Measurements from ENCODE around the gene ASH1L.
"Not testable (repeated sequence)": the region's sequence is repeated elsewhere in the genome, so short reads cannot be mapped to it uniquely, and the experiment has no call there.

The ASH1L gene

DNA sequence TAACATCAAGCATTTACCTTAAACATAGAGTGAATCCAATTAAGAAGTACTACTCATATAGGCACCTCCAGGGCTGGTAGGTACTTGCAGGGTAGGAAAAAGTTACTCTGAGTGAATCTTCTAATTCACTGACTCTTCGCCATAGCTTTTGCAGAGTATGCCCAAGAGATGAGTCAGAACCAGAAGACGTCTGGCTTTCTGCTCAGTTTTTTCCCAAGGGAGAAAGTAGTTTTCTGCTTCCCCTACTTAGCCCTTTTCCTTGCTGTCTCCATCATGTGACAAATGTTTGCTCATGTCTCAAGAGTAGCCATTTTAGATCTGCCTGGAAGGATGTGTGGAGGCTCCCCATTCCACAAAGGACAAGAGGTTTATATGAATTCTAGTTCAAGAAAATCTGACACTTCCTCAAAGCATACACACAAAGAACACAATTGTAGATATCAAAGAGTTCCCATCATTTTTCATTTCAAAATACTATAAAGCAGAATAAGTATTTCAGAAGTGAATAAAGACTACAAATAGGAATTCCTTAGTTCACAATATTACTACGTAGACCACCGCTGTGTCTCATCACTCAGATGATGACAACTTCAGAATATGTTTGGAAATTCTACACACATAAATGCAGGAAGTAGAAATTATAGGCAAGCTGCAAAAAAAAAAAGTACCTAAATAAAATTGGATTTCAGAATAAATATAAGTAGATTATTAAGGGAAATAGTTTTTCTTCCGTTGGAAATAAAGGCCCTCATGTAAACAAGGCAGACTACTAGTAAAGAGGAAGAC lies 98.5 kb downstream of the ASH1L start:
- no peaks in the 10 kb centered on the region for H3K27me3 Mint-ChIP-seq
- no peak overlapping the region for H3K4me3 Mint-ChIP-seq
- H3K36me3 Mint-ChIP-seq (ENCODE audit: low read depth), result peaks cover 19% of the 10 kb centered on the region
- H3K9me3 Mint-ChIP-seq, result no peaks in the 10 kb centered on the region
- peak overlapping the region; percentile 35 for H3K27ac Mint-ChIP-seq
- peaks cover 49% of the 10 kb centered on the region for H3K4me1 Mint-ChIP-seq
- no peak for DNase-seq
- ATAC-seq, result peak; percentile 83

DNA sequence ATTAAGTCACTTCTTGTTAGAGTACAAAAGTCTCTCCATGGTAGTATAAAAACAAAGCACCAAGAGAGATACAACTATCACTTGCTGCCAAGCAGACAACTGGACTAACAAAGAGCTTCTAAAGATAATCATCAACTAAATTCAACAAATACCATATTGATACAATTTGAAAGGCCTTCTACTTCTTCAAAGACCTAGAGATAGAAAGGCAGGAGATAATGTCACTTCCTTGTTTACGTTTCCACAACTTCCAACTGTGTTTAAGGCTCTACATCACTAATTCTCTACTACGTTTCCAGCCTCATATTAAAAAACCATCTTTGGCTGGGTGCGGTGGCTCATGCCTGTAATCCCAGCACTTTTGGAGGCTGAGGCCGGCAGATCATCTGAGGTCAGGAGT lies 104.5 kb downstream of the ASH1L start:
- H3K36me3 Mint-ChIP-seq (ENCODE audit: low read depth), result peaks cover 31% of the 10 kb centered on the region
- DNase-seq (no peak), ATAC-seq (no peak)
- no peaks in the 10 kb centered on the region for H3K27me3 Mint-ChIP-seq
- H3K9me3 Mint-ChIP-seq, result no peaks in the 10 kb centered on the region
- peaks cover 11% of the 10 kb centered on the region for H3K4me1 Mint-ChIP-seq
- no peak overlapping the region for H3K27ac Mint-ChIP-seq
- H3K4me3 Mint-ChIP-seq, result no peak overlapping the region

DNA sequence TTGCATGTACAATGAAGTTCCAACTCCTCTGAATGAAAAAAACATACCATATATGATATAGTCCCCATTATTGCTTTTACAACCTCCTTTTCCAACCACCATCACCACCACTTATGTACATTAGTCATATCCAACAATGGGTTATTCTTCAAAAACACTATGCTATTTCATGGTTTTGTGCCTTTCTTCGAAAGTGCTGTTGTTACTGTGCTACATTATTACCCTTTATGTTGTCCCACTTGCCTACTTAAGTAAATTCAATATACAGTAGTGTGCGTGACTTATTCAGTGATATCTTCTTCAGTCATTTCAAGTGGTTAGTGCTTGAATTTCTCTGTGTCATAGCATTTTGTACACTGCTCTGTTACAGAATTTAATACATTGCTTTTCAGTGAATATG lies 105.3 kb downstream of the ASH1L start:
- Mint-ChIP-seq H3K4me3 (no peak overlapping the region), H3K9me3 (no peaks in the 10 kb centered on the region), H3K27ac (no peak overlapping the region), H3K4me1 (peaks cover 11% of the 10 kb centered on the region), H3K27me3 (no peaks in the 10 kb centered on the region), H3K36me3 (ENCODE audit: low read depth) (peaks cover 28% of the 10 kb centered on the region)
- DNase-seq (no peak), ATAC-seq (no peak)

DNA sequence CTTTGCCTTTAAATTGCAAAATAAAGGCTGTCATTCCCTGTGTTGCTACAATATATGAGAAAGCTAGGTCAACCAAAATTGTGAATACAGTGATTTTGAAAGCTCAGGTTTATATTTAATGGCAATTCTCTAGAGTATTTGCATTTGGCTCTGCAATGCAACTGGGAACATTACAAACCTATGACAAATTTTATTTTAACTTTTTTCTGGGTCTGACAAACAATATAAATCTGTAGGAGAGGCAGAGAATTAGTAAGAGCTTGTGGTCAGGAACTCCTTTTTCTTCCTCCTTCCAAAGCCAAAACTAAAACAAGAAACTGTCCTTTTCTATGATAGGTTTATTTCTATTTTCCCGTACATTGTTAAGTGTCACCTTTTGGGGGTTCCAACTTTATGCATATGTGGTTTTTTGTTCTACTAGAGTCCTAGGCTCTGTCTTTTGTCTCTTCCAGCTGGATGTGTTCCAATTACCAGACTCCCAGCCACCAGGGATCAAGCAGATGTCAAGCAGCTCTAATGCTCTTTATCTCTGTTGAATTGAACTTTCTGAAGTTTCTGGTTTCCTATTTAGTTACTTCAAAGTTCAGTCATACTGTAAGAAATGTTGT lies 106.9 kb downstream of the ASH1L start:
- no peak for ATAC-seq
- Mint-ChIP-seq H3K4me1 (peaks cover 11% of the 10 kb centered on the region), H3K4me3 (no peak overlapping the region), H3K27me3 (no peaks in the 10 kb centered on the region), H3K9me3 (no peaks in the 10 kb centered on the region), H3K27ac (no peak overlapping the region), H3K36me3 (ENCODE audit: low read depth) (peaks cover 29% of the 10 kb centered on the region)
- no peak for DNase-seq

DNA sequence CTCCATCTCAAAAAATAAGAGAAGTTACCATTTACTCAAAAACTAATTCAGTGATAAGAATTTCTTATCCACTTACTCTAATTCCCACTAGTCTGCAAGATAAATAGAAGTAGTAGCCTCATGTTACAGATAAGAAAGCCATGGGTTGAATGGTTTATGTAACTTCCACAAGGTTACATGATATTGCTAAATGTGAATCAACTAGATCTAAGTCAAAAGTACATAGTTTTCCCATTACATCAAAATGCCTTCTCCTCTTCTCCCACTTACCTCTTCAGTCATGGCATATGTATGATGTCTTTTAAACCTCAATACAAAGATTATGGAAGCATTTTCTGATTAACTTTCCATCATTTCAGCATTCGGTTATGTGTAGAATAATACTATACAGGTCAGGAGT lies 108.5 kb downstream of the ASH1L start:
- DNase-seq (no peak), ATAC-seq (no peak)
- Mint-ChIP-seq H3K36me3 (ENCODE audit: low read depth) (peaks cover 33% of the 10 kb centered on the region), H3K27me3 (no peaks in the 10 kb centered on the region), H3K4me1 (peaks cover 11% of the 10 kb centered on the region), H3K4me3 (no peak overlapping the region), H3K27ac (no peak overlapping the region), H3K9me3 (no peaks in the 10 kb centered on the region)

DNA sequence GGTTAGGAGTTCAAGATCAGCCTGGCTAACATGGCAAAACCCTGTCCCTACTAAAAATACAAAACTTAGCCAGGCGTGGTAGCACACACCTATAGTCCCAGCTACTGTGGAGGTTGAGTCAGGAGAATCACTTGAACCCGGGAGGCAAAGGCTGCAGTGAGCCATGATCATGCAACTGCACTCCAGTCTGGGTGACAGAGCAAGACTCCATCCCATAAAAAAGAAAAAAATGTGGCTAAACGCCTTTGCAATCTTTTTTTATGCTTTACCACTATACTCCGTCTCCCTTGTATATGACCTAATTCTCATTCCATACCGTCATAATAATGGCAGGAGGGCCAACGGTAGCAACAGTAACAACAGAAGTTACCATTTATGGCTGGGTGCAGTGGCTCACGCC lies 109.5 kb downstream of the ASH1L start:
- DNase-seq (no peak), ATAC-seq (no peak)
- no peaks in the 10 kb centered on the region for H3K27me3 Mint-ChIP-seq
- peaks cover 28% of the 10 kb centered on the region for H3K36me3 Mint-ChIP-seq (ENCODE audit: low read depth)
- H3K4me1 Mint-ChIP-seq, result peaks cover 11% of the 10 kb centered on the region
- no peak overlapping the region for H3K27ac Mint-ChIP-seq
- no peaks in the 10 kb centered on the region for H3K9me3 Mint-ChIP-seq
- H3K4me3 Mint-ChIP-seq, result no peak overlapping the region

DNA sequence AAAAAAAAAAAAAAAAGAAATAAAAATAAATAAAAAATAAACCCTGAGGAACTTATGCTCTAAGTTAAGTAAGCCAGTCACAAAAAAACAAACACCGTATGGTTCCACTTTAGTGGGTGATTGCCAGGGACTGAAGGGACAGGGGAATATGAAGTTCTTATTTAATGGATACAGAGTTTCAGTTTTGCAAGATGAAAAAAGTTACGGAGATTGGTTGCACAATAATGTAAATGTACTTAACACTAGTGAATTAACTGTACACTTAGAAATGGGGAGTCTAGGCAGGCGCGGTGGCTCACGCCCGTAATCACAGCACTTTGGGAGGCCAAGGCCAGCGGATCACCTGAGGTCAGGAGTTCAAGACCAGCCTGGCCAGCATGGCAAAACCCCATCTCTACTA lies 111.4 kb downstream of the ASH1L start:
- peaks cover 4% of the 10 kb centered on the region for H3K4me1 Mint-ChIP-seq
- no peak for DNase-seq
- H3K9me3 Mint-ChIP-seq, result no peaks in the 10 kb centered on the region
- H3K36me3 Mint-ChIP-seq (ENCODE audit: low read depth), result peaks cover 27% of the 10 kb centered on the region
- H3K4me3 Mint-ChIP-seq, result no peak overlapping the region
- no peaks in the 10 kb centered on the region for H3K27me3 Mint-ChIP-seq
- ATAC-seq, result no peak
- H3K27ac Mint-ChIP-seq, result no peak overlapping the region

DNA sequence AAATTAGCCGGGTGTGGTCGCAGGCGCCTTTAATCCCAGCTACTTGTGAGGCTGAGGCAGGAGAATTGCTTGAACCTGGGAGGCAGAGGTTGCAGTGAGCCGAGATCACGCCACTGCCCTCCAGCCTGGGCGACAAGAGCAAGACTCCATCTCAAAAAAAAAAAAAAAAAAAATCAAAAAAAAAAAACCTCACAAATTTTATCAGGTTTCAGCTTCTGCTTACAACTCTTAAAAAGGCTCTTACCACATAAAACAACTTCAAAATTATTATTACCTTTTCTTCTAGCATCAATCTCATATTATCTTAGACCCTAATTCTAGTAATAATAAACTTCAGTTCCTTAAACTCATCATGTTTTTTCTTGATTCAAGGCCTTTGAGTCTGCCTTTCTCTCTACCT lies 120.2 kb downstream of the ASH1L start:
- not testable (repeated sequence) for H3K9me3 Mint-ChIP-seq, H3K4me1 Mint-ChIP-seq, H3K4me3 Mint-ChIP-seq, DNase-seq, ATAC-seq, H3K27ac Mint-ChIP-seq, H3K27me3 Mint-ChIP-seq
- peaks cover 13% of the 10 kb centered on the region for H3K36me3 Mint-ChIP-seq (ENCODE audit: low read depth)

DNA sequence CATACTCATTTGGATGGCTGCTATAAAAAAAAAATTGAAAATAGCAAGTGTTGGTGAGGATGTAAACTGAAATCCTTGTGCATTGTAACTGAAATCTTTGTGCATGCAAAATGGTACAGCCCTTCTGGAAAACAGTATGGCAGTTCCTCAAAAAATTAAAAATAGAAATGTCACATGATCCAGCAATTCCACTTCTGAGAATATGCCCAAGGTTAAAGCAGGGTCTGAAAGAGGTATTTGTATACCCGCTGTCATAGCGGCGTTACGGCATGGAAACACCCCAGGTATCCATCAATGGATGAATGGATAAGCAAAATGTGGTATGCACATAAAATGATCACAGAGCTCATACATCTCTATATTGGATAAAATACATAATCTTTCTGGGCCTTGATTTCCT lies 125.2 kb downstream of the ASH1L start:
- Mint-ChIP-seq H3K27me3 (no peaks in the 10 kb centered on the region), H3K27ac (no peak overlapping the region)
- no peak for ATAC-seq

DNA sequence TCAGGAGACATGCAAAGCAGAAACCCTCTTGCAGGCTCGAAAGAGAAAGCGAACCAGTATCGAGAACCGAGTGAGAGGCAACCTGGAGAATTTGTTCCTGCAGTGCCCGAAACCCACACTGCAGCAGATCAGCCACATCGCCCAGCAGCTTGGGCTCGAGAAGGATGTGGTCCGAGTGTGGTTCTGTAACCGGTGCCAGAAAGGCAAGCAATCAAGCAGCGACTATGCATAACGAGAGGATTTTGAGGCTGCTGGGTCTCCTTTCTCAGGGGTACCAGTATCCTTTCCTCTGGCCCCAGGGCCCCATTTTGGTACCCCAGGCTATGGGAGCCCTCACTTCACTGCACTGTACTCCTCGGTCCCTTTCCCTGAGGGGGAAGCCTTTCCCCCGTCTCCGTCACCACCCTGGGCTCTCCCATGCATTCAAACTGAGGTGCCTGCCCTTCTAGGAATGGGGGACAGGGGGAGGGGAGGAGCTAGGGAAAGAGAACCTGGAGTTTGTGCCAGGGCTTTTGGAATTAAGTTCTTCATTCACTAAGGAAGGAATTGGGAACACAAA lies 128.7 kb downstream of the ASH1L start:
- not testable (repeated sequence) for H3K27ac Mint-ChIP-seq, H3K4me1 Mint-ChIP-seq, H3K9me3 Mint-ChIP-seq, ATAC-seq, DNase-seq, H3K4me3 Mint-ChIP-seq, H3K27me3 Mint-ChIP-seq
- H3K36me3 Mint-ChIP-seq (ENCODE audit: low read depth), result peaks cover 35% of the 10 kb centered on the region

More for the DNA sequence above, 125.2 kb downstream of the ASH1L start:
- Mint-ChIP-seq H3K4me1 (peaks cover 9% of the 10 kb centered on the region), H3K4me3 (no peak overlapping the region), H3K36me3 (ENCODE audit: low read depth) (peaks cover 21% of the 10 kb centered on the region), H3K9me3 (no peaks in the 10 kb centered on the region)
- no peak for DNase-seq

DNA sequence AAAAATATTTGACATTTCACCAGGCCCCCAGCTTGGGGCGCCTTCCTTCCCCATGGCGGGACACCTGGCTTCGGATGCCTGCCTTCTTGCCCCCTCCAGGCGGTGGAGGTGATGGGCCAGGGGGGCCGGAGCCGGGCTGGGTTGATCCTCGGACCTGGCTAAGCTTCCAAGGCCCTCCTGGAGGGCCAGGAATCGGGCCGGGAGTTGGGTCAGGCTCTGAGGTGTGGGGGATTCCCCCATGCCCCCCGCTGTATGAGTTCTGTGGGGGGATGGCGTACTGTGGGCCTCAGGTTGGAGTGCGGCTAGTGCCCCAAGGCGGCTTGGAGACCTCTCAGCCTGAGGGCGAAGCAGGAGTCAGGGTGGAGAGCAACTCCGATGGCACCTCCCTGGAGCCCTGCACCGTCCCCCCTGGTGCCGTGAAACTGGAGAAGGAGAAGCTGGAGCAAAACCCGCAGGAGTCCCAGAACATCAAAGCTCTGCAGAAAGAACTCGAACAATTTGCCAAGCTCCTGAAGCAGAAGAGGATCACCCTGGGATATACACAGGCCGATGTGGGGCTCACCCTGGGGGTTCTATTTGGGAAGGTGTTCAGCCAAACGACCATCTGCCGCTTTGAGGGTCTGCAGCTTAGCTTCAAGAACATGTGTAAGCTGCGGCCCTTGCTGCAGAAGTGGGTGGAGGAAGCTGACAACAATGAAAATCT lies 129.3 kb downstream of the ASH1L start:
- H3K27me3 Mint-ChIP-seq, H3K27ac Mint-ChIP-seq, H3K4me3 Mint-ChIP-seq, H3K4me1 Mint-ChIP-seq, DNase-seq, ATAC-seq, H3K9me3 Mint-ChIP-seq: not testable (repeated sequence)
- H3K36me3 Mint-ChIP-seq (ENCODE audit: low read depth), result peaks cover 29% of the 10 kb centered on the region

DNA sequence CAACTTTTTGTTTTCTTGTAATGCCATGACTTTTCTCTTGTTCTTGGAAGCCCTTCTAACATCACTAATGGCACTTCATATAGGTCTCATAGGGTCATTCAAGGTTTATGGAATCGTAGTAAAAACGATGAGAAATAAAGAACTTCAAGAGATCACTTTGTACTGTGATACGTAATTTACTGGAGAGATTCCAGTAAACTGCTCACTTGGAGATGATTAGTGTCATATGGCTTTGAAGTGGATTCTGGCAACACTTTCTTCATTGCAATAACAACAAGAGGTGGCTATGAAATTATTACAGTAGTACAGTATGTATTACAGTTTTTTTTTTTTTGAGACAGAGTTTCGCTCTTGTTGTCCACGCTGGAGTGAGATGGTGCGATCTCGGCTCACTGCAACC lies 138.5 kb downstream of the ASH1L start:
- H3K4me3 Mint-ChIP-seq, result no peak overlapping the region
- H3K36me3 Mint-ChIP-seq (ENCODE audit: low read depth), result peaks cover 12% of the 10 kb centered on the region
- peaks cover 4% of the 10 kb centered on the region for H3K4me1 Mint-ChIP-seq
- H3K27ac Mint-ChIP-seq, result no peak overlapping the region
- DNase-seq (no peak), ATAC-seq (no peak)
- no peaks in the 10 kb centered on the region for H3K9me3 Mint-ChIP-seq
- H3K27me3 Mint-ChIP-seq, result no peaks in the 10 kb centered on the region

DNA sequence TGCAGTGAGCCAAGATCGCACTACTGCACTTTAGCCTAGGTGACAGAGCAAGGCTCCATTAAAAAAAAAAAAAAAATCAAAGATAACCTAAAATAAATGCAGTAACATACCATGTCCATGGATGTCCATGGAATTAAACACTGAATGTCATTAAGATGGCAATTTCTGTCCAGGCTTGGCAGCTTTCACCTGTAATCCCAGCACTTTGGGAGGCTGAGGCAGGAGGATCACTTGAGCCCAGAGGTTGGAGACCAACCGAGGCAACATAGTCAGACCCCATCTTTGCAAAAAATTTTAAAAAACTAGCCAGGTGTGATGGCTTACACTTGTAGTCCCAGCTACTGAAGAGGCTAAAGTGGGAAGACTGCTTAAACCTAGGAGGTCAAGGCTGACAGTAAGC lies 141.8 kb downstream of the ASH1L start:
- Mint-ChIP-seq H3K27ac (no peak overlapping the region), H3K4me3 (no peak overlapping the region), H3K4me1 (peaks cover 4% of the 10 kb centered on the region), H3K9me3 (no peaks in the 10 kb centered on the region), H3K27me3 (no peaks in the 10 kb centered on the region), H3K36me3 (ENCODE audit: low read depth) (peaks cover 18% of the 10 kb centered on the region)
- ATAC-seq (no peak), DNase-seq (no peak)

DNA sequence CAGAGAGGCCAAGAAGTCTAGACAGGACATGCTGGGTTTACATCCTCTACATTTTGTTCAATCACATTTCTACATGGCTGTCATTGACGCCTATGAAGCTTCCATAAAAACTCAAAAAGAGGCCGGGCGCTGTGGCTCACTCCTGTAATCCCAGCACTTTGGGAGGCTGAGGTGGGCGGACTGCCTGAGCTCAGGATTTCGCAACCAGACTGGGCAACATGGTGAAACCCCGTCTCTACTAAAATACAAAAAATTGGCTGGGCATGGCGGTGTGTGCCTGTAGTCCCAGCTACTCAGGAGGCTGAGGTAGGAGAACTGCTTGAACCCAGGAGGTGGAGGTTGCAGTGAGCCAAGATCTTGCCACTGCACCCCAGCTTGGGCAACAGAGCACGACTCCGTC lies 150.8 kb downstream of the ASH1L start:
- H3K9me3 Mint-ChIP-seq, result not testable (repeated sequence)

DNA sequence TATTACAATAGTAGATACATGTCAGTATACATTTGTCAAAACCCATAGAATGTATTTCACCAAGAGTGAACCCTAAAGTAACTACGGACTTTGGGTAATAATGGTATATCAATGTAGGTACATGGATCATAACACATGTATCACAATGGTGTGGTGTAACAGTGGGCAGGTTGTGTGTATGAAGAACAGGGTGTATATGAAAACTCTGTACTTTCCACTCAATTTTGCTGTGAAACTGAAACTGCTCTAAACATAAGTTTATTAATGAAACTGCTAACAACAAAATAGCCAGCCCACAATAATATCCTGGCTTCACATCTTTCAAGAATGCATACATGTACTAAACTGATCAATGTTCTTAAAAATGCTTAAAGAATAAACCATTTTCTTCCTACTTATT lies 151.7 kb downstream of the ASH1L start:
- peaks cover 3% of the 10 kb centered on the region for H3K4me1 Mint-ChIP-seq

More for the DNA sequence above, 150.8 kb downstream of the ASH1L start:
- DNase-seq, H3K27ac Mint-ChIP-seq, ATAC-seq, H3K27me3 Mint-ChIP-seq, H3K4me3 Mint-ChIP-seq, H3K4me1 Mint-ChIP-seq: not testable (repeated sequence)
- peaks cover 18% of the 10 kb centered on the region for H3K36me3 Mint-ChIP-seq (ENCODE audit: low read depth)

More for the DNA sequence above, 151.7 kb downstream of the ASH1L start:
- Mint-ChIP-seq H3K27me3 (no peaks in the 10 kb centered on the region), H3K4me3 (no peak overlapping the region), H3K36me3 (ENCODE audit: low read depth) (peaks cover 20% of the 10 kb centered on the region), H3K9me3 (no peaks in the 10 kb centered on the region), H3K27ac (peak overlapping the region; percentile 49)
- no peak for ATAC-seq
- DNase-seq, result no peak

All from activated naive CD8-positive, alpha-beta T cell treated with anti-CD3 and anti-CD28 coated beads, Interleukin-2, amount 50 U/mL, for 24 hours (primary cell).